ENCODE measurements around the gene PMF1.

Gene PMF1

GRCh38 chr1:156276532-156276931, 63.7 kb downstream of the PMF1 start:
- DNase-seq: no peak

- no peak for DNase-seq
Measured at GRCh38 chr1:156276966-156277381, 64.2 kb downstream of the PMF1 start.

GRCh38 chr1:156279837-156280236, 67.0 kb downstream of the PMF1 start:
- DNase-seq: no peak

GRCh38 chr1:156281281-156281680, 68.5 kb downstream of the PMF1 start:
- peak in 1 of 2 experiments; percentile 36 for DNase-seq

- peak; percentile 66 to 68 for DNase-seq
Measured at GRCh38 chr1:156281693-156282478, 69.1 kb downstream of the PMF1 start.

GRCh38 chr1:156282479-156283222, 69.8 kb downstream of the PMF1 start, which contains the start of gene SMG5:
Gene SMG5, minus strand, starts transcription at chr1:156282825. Its CDS starts 145 bp downstream, at chr1:156282680.
- DNase-seq: peak; percentile 99 to 100

GRCh38 chr1:156283521-156283920, 70.7 kb downstream of the PMF1 start:
- no peak for DNase-seq

GRCh38 chr1:156284112-156284511, 71.3 kb downstream of the PMF1 start, which contains the start of gene TMEM79:
Gene TMEM79, plus strand, starts transcription at chr1:156284325. Its CDS starts 902 bp downstream, at chr1:156285227.
- no peak for DNase-seq

GRCh38 chr1:156284757-156285156, 72.0 kb downstream of the PMF1 start:
- DNase-seq: no peak

GRCh38 chr1:156285437-156285836, 72.6 kb downstream of the PMF1 start:
- DNase-seq: no peak

GRCh38 chr1:156286061-156286460, 73.3 kb downstream of the PMF1 start:
- no peak for DNase-seq
